ENCODE results near the gene ALDH3B1. TPM values are rescaled to one million over a fixed set of nuclear protein-coding genes. Genes with fewer than 3 reads are reported as not detected.
"Not testable (repeated sequence)": the region's sequence is repeated elsewhere in the genome, so short reads cannot be mapped to it uniquely, and the experiment has no call there.

Gene ALDH3B1
- polyA plus RNA-seq, 1 donor from 2014 or later, result not detected

DNA sequence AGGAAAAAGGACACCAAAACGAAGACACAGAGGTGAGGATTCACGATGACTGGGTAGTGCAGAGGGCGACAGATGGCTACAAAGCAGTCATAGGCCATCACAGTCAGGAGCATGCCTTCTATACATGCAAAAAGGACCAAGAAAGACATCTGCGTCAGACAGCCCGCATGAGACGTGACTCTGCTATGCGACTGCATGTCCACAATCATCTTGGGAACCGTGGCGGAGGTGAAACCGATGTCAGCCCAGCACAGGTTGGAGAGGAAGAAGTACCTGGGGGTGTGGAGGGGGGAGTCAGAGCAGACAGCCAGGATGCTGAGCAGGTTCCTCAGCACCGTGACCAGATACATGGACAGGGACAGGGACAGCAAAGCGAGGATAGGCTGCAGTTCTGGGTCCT, 35.4 kb upstream of the ALDH3B1 start:
- H3K36me3 ChIP-seq (ENCODE audit: insufficient read depth, low read length); H4K20me1 ChIP-seq (ENCODE audit: insufficient read depth); H3K9me3 ChIP-seq (ENCODE audit: low read length); H3K4me2 ChIP-seq (ENCODE audit: low read length); H3F3A ChIP-seq (ENCODE audit: insufficient read depth, low read length, poor library complexity, severe bottlenecking); H3K79me2 ChIP-seq (replicated peaks; ENCODE audit: insufficient read depth, low read length); H3K9ac ChIP-seq (ENCODE audit: low read length); H3K9me2 ChIP-seq (ENCODE audit: insufficient read depth, low read length); H3K27ac ChIP-seq (ENCODE audit: low read length); H2AFZ ChIP-seq (ENCODE audit: low read depth, low read length); H3K27me3 ChIP-seq (ENCODE audit: insufficient read depth, low read depth, low read length); H3K4me3 ChIP-seq (ENCODE audit: low read length): not testable (repeated sequence)

DNA sequence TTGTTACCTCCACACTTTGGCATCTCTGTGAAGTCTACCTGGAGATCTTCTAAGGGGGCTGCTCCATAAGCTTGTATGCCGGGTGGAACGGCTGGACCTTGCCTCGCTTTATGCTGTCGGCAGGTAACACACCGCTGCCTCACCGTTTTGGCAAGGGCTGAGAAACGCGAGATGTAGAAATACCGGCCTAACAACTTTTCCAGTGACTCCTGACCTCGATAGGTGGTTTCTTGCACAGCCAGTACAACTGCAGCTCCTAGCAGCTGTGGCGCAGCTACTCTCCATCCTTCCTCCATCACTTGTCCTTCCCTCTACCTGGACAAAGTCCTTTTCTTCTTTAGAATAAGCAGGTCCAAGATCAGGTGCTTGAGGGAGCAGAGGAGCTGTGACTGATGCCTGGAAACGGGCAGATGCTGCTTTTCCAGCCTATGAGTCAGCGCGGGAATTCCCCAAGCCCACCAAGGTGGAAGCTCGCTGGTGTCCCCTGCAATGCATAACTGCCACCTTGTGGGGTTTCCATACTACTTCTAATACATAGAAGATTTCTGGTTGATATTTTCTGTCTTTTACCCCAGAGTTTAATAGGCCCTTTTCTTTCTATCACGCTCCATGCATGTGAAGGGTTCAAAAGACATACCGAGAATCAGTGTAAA, 31.2 kb upstream of the ALDH3B1 start:
- not testable (repeated sequence) for H3K4me2 ChIP-seq (ENCODE audit: low read length); H3K27ac ChIP-seq (ENCODE audit: low read length); H4K20me1 ChIP-seq (ENCODE audit: insufficient read depth); H3K36me3 ChIP-seq (ENCODE audit: insufficient read depth, low read length); H3K27me3 ChIP-seq (ENCODE audit: insufficient read depth, low read depth, low read length); H3K4me3 ChIP-seq (ENCODE audit: low read length); H3F3A ChIP-seq (ENCODE audit: insufficient read depth, low read length, poor library complexity, severe bottlenecking); H3K9ac ChIP-seq (ENCODE audit: low read length); H2AFZ ChIP-seq (ENCODE audit: low read depth, low read length); H3K79me2 ChIP-seq (replicated peaks; ENCODE audit: insufficient read depth, low read length); H3K9me3 ChIP-seq (ENCODE audit: low read length); H3K9me2 ChIP-seq (ENCODE audit: insufficient read depth, low read length)

DNA sequence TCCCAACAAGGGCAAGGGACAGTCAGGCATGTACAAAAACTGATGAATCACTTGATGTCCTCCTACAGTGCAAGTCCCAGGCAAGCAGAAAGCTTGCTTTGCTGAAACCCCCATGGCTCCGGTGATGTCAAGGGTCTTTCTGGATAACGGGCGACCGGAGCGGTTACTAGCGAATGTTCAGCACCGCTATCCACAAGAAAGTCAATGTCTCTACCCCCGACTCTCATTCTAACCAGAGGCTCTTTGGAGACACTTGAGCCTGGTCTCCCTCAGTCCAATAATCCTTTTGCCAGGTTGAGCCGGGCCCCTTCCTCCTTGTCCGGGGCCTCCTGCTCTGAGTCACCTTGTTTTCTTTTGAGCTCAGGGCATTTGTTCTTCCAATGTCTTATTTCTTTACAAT, 28.9 kb upstream of the ALDH3B1 start:
- H4K20me1 ChIP-seq (ENCODE audit: insufficient read depth); H2AFZ ChIP-seq (ENCODE audit: low read depth, low read length); H3K9me3 ChIP-seq (ENCODE audit: low read length); H3K4me3 ChIP-seq (ENCODE audit: low read length); H3F3A ChIP-seq (ENCODE audit: insufficient read depth, low read length, poor library complexity, severe bottlenecking); H3K79me2 ChIP-seq (replicated peaks; ENCODE audit: insufficient read depth, low read length); H3K9ac ChIP-seq (ENCODE audit: low read length); H3K27ac ChIP-seq (ENCODE audit: low read length); H3K4me2 ChIP-seq (ENCODE audit: low read length); H3K27me3 ChIP-seq (ENCODE audit: insufficient read depth, low read depth, low read length); H3K36me3 ChIP-seq (ENCODE audit: insufficient read depth, low read length); H3K9me2 ChIP-seq (ENCODE audit: insufficient read depth, low read length): not testable (repeated sequence)

DNA sequence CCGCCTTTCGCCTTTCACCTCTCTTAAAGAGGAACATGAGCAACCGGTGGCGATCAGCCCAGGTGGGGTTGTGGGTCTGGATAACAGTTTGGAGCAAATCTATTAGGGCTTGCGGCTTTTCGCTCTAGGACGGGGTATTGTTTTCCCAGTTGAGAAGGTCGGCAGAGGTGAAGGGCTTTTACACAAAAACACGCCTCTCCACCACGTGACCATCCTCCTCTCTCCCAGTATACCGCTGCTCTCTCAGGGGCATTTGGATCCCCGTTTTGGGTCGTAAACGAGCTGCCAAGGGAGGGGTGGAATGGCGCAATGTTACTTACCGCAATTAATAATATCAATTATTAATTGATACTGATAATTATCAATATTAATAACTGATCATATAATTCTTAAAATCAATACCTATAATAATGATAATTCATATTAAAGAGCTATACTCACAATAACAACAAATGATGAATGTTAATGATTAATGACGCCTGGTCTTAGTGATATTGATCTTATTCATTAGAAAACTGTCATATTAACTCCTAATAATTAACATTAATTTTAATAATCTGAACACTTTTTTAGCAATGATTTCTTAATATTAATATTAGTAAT, 27.8 kb upstream of the ALDH3B1 start:
- not testable (repeated sequence) for H2AFZ ChIP-seq (ENCODE audit: low read depth, low read length); H3K27me3 ChIP-seq (ENCODE audit: insufficient read depth, low read depth, low read length); H3K36me3 ChIP-seq (ENCODE audit: insufficient read depth, low read length); H3K4me3 ChIP-seq (ENCODE audit: low read length); H4K20me1 ChIP-seq (ENCODE audit: insufficient read depth); H3K9ac ChIP-seq (ENCODE audit: low read length); H3K9me2 ChIP-seq (ENCODE audit: insufficient read depth, low read length); H3K79me2 ChIP-seq (replicated peaks; ENCODE audit: insufficient read depth, low read length); H3F3A ChIP-seq (ENCODE audit: insufficient read depth, low read length, poor library complexity, severe bottlenecking); H3K9me3 ChIP-seq (ENCODE audit: low read length); H3K27ac ChIP-seq (ENCODE audit: low read length); H3K4me2 ChIP-seq (ENCODE audit: low read length)

DNA sequence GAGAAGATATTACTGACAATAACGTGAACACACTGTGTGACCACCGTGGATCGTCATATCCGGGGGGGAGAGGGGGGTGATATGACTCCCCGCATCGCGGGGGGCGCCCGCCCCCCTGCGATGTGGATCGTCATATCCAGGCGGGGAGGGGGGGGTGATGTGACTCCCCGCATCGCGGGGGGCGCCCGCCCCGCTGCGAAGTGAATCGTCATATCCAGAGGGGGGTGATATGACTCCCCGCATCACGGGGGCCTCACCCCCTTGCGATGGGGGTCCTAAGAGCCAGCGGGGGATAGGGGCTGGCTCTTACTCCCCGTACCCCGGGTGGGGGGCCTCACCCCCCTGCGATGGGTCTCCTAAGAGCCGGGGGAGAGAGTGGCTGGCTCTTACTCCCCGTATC, 26.2 kb upstream of the ALDH3B1 start:
- H3K79me2 ChIP-seq (replicated peaks; ENCODE audit: insufficient read depth, low read length), result no peaks in the 10 kb centered on the region
- no peaks in the 10 kb centered on the region for H3K36me3 ChIP-seq (ENCODE audit: insufficient read depth, low read length)
- H3K4me3 ChIP-seq (ENCODE audit: low read length), result no peak overlapping the region
- H4K20me1 ChIP-seq (ENCODE audit: insufficient read depth), result no peaks in the 10 kb centered on the region
- TF ChIP-seq TAF1 (IDR thresholded peaks at IDR 0.05; ENCODE audit: low read depth) (no peak), POLR2AphosphoS5 (IDR thresholded peaks at IDR 0.05) (no peak), EZH2 (IDR thresholded peaks at IDR 0.05; ENCODE audit: borderline replicate concordance, insufficient read depth, low read length, poor library complexity, severe bottlenecking) (no peak)
- TF ChIP-seq, protein P1, sequence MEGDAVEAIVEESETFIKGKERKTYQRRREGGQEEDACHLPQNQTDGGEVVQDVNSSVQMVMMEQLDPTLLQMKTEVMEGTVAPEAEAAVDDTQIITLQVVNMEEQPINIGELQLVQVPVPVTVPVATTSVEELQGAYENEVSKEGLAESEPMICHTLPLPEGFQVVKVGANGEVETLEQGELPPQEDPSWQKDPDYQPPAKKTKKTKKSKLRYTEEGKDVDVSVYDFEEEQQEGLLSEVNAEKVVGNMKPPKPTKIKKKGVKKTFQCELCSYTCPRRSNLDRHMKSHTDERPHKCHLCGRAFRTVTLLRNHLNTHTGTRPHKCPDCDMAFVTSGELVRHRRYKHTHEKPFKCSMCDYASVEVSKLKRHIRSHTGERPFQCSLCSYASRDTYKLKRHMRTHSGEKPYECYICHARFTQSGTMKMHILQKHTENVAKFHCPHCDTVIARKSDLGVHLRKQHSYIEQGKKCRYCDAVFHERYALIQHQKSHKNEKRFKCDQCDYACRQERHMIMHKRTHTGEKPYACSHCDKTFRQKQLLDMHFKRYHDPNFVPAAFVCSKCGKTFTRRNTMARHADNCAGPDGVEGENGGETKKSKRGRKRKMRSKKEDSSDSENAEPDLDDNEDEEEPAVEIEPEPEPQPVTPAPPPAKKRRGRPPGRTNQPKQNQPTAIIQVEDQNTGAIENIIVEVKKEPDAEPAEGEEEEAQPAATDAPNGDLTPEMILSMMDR (IDR thresholded peaks at IDR 0.05; ENCODE audit: poor library complexity, severe bottlenecking), result no peak
- no peak overlapping the region for H2AFZ ChIP-seq (ENCODE audit: low read depth, low read length)
- no peaks in the 10 kb centered on the region for H3K27me3 ChIP-seq (ENCODE audit: insufficient read depth, low read depth, low read length)
- H3F3A ChIP-seq (ENCODE audit: insufficient read depth, low read length, poor library complexity, severe bottlenecking), result no peaks in the 10 kb centered on the region
- no peak overlapping the region for H3K9ac ChIP-seq (ENCODE audit: low read length)
- no peak overlapping the region for H3K27ac ChIP-seq (ENCODE audit: low read length)
- no peak overlapping the region for H3K4me2 ChIP-seq (ENCODE audit: low read length)
- no peaks in the 10 kb centered on the region for H3K9me2 ChIP-seq (ENCODE audit: insufficient read depth, low read length)
- H3K9me3 ChIP-seq (ENCODE audit: low read length), result no peaks in the 10 kb centered on the region

DNA sequence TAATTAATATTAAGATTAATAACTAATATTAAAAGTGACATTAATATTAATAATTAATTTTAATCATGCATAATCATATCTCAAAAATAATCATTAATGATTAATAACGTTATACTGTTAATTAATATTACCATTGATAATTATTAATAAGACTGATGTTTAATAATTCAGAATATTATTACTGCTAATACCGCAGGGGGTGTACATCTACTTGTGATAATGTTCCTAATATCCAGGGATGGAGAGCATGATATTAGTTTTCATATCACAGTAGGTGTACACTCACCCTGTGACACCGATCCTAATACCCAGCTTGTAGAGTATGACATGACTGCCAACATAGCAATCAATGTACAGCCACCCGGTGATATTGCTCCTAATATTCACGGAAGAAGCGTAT, 24.8 kb upstream of the ALDH3B1 start:
- H3K4me2 ChIP-seq (ENCODE audit: low read length); H3K27me3 ChIP-seq (ENCODE audit: insufficient read depth, low read depth, low read length); H3K4me3 ChIP-seq (ENCODE audit: low read length); H3K27ac ChIP-seq (ENCODE audit: low read length); H3K79me2 ChIP-seq (replicated peaks; ENCODE audit: insufficient read depth, low read length); H3K36me3 ChIP-seq (ENCODE audit: insufficient read depth, low read length); H3K9me2 ChIP-seq (ENCODE audit: insufficient read depth, low read length); H3K9ac ChIP-seq (ENCODE audit: low read length); H3F3A ChIP-seq (ENCODE audit: insufficient read depth, low read length, poor library complexity, severe bottlenecking); H4K20me1 ChIP-seq (ENCODE audit: insufficient read depth); H3K9me3 ChIP-seq (ENCODE audit: low read length); H2AFZ ChIP-seq (ENCODE audit: low read depth, low read length): not testable (repeated sequence)
